GM23338 (cell line): ENCODE data around the gene UVRAG. TPM values are rescaled to one million over a fixed set of nuclear protein-coding genes. Genes with fewer than 3 reads are reported as not detected.
"Not testable (repeated sequence)": the region's sequence is repeated elsewhere in the genome, so short reads cannot be mapped to it uniquely, and the experiment has no call there.

ENCODE experiments used
- ATAC-seq: fragments of 200-7000 bp; cut with Tn5 transposase; 3 replicates; pipeline ENCODE4 v1.9.1; 2020
- DNase-seq: peaks from one replicate; pipeline ENCODE4 v3.0.0-alpha.2; 2015; ENCODE audit warnings: low spot score
- H2AFZ ChIP-seq: fragments of 200-600 bp; sonication (generic); 2 replicates; pipeline ENCODE4 v1.8.0; 2016; ENCODE audit warnings: antibody characterized with exemption, mild to moderate bottlenecking, moderate library complexity
- H3F3A ChIP-seq: fragments of 200-600 bp; sonication (generic); replicated peaks from 2 replicates; pipeline ENCODE4 v1.8.0; 2017; ENCODE audit warnings: antibody characterized with exemption, mixed run types, low read depth
- H3K27ac ChIP-seq: fragments of 200-600 bp; sonication (generic); 2 replicates; pipeline ENCODE4 v1.6.1; 2016; ENCODE audit warnings: low read depth
- H3K27me3 ChIP-seq: fragments of 200-600 bp; sonication (generic); 2 replicates; pipeline ENCODE4 v1.8.0; 2016; ENCODE audit warnings: mild to moderate bottlenecking, mixed run types, moderate library complexity; ENCODE audit not compliant: insufficient read depth
- H3K36me3 ChIP-seq: fragments of 200-600 bp; sonication (generic); 2 replicates; pipeline ENCODE4 v1.8.0; 2016; ENCODE audit warnings: mild to moderate bottlenecking; ENCODE audit not compliant: insufficient read depth
- H3K4me1 ChIP-seq: fragments of 200-600 bp; sonication (generic); 2 replicates; pipeline ENCODE4 v1.8.0; 2016; ENCODE audit warnings: mild to moderate bottlenecking, moderate library complexity; ENCODE audit not compliant: insufficient read depth
- H3K4me2 ChIP-seq: fragments of 200-600 bp; sonication (generic); 2 replicates; pipeline ENCODE4 v1.7.1; 2017; ENCODE audit warnings: mixed run types
- H3K4me3 ChIP-seq: fragments of 200-600 bp; sonication (generic); 2 replicates; pipeline ENCODE4 v1.6.1; 2016; ENCODE audit warnings: mixed run types
- H3K79me2 ChIP-seq: fragments of 200-600 bp; sonication (generic); replicated peaks from 2 replicates; pipeline ENCODE4 v1.8.0; 2017; ENCODE audit warnings: mild to moderate bottlenecking; ENCODE audit not compliant: insufficient read depth
- H3K9me2 ChIP-seq: fragments of 200-600 bp; sonication (generic); 2 replicates; pipeline ENCODE4 v1.8.0; 2017; ENCODE audit not compliant: insufficient read depth
- H4K20me1 ChIP-seq: fragments of 200-600 bp; sonication (generic); replicated peaks from 2 replicates; pipeline ENCODE4 v1.8.0; 2017; ENCODE audit warnings: mild to moderate bottlenecking; ENCODE audit not compliant: insufficient read depth
- H3K27ac Mint-ChIP-seq: 2 replicates; pipeline ENCODE4 v1.8.0; 2020; ENCODE audit warnings: inconsistent platforms, mild to moderate bottlenecking, moderate library complexity, mixed read lengths
- H3K27me3 Mint-ChIP-seq: 3 replicates; pipeline ENCODE4 v1.8.0; 2022; ENCODE audit warnings: low read depth, mild to moderate bottlenecking, moderate library complexity, mixed read lengths, inconsistent platforms; ENCODE audit not compliant: insufficient read depth, poor library complexity
- H3K36me3 Mint-ChIP-seq: 3 replicates; pipeline ENCODE4 v1.8.0; 2021; ENCODE audit warnings: low read depth, mild to moderate bottlenecking, inconsistent platforms, moderate library complexity, mixed read lengths
- H3K4me1 Mint-ChIP-seq: 3 replicates; pipeline ENCODE4 v1.8.0; 2020; ENCODE audit warnings: mild to moderate bottlenecking, inconsistent platforms, mixed read lengths
- H3K4me3 Mint-ChIP-seq: 3 replicates; pipeline ENCODE4 v1.8.0; 2021; ENCODE audit warnings: moderate library complexity, mild to moderate bottlenecking, inconsistent platforms, mixed read lengths
- H3K9me3 Mint-ChIP-seq: 3 replicates; pipeline ENCODE4 v1.8.0; 2020; ENCODE audit warnings: moderate library complexity, mild to moderate bottlenecking, inconsistent platforms, mixed read lengths
- CREB1 ChIP-seq: fragments of 250-450 bp; sonication (Bioruptor Pico); IDR thresholded peaks from 2 replicates; pipeline ENCODE4 v1.5.0; 2020; ENCODE audit warnings: low read depth, mild to moderate bottlenecking, moderate library complexity
- CTCF ChIP-seq, 2 experiments: fragments of 200-600 bp in 1 of 2; sonication (generic) in 1 of 2; conservative IDR thresholded peaks; 2 replicates each; pipeline versions ENCODE4 v1.5.1 to v1.6.1; 2016 to 2017; ENCODE audit warnings: antibody characterized with exemption in 2 of 2, low read depth in 2 of 2, mild to moderate bottlenecking in 2 of 2, moderate library complexity in 1 of 2
- EZH2 ChIP-seq: fragments of 200-600 bp; sonication (generic); IDR thresholded peaks from one replicate; pipeline ENCODE4 v1.8.0; 2017; ENCODE audit warnings: antibody characterized with exemption, mild to moderate bottlenecking, low read depth; ENCODE audit not compliant: unreplicated experiment
- EZH2phosphoT487 ChIP-seq: fragments of 200-600 bp; sonication (generic); IDR thresholded peaks from one replicate; pipeline ENCODE4 v1.8.1; 2018; ENCODE audit warnings: antibody characterized with exemption; ENCODE audit not compliant: unreplicated experiment
- JUNB ChIP-seq: IDR thresholded peaks from one replicate; pipeline ENCODE4 v1.6.1; 2016; ENCODE audit warnings: antibody characterized with exemption; ENCODE audit not compliant: unreplicated experiment
- NANOG ChIP-seq: IDR thresholded peaks from 2 replicates; pipeline ENCODE4 v1.6.1; 2016; ENCODE audit warnings: antibody characterized with exemption, borderline replicate concordance
- POLR2AphosphoS5 ChIP-seq: IDR thresholded peaks from 2 replicates; pipeline ENCODE4 v1.6.1; 2016; ENCODE audit warnings: antibody characterized with exemption, low read depth
- STAT1 ChIP-seq: IDR thresholded peaks from one replicate; pipeline ENCODE4 v1.6.1; 2016; ENCODE audit warnings: antibody characterized with exemption; ENCODE audit not compliant: unreplicated experiment
- ZNF114 ChIP-seq: fragments of 250-450 bp; sonication (Bioruptor Pico); IDR thresholded peaks from 2 replicates; pipeline ENCODE4 v1.5.0; 2020; ENCODE audit warnings: mild to moderate bottlenecking, moderate library complexity
- ZNF331 ChIP-seq: fragments of 250-450 bp; sonication (Bioruptor Pico); IDR thresholded peaks from 2 replicates; pipeline ENCODE4 v1.5.0; 2020; ENCODE audit warnings: low read depth, mild to moderate bottlenecking, moderate library complexity
- polyA plus RNA-seq: library from polyadenylated mRNA; unstranded; fragments of >200 nt; fragmentation: Nextera tagmentation; extraction: Ambion mirVana; gene quantifications from 2 replicates; pipeline ENCODE4 v1.2.1, GENCODE V29; 2016
- total RNA-seq: library from RNA; depleted of rRNA; stranded (reverse); fragments of >200 nt; shearing (Covaris generic); gene quantifications from 2 replicates; pipeline ENCODE4 v1.2.3, GENCODE V29; 2014

Gene UVRAG
- total and polyA plus RNA-seq, 2 experiments from 2014 or later: 15.3 to 17.4 TPM

- DNase-seq: no peak
- Histone ChIP-seq H3K36me3 (no peaks in the 10 kb centered on the region), H3K27me3 (no peaks in the 10 kb centered on the region), H2AFZ (no peak overlapping the region), H3K4me2 (no peak overlapping the region), H3K4me1 (no peaks in the 10 kb centered on the region), H3K9me2 (no peaks in the 10 kb centered on the region), H3K4me3 (no peak overlapping the region), H3K27ac (no peak overlapping the region), H4K20me1 (no peaks in the 10 kb centered on the region; the same call in 1 of the 2 replicates), H3K79me2 (no peaks in the 10 kb centered on the region), H3F3A (no peaks in the 10 kb centered on the region)
- no peaks in the 10 kb centered on the region for H3K27me3 Mint-ChIP-seq
- H3K4me3 Mint-ChIP-seq: no peak overlapping the region
- TF ChIP-seq ZNF114 (CRISPR knock-in tag) (no peak), JUNB (no peak), NANOG (no peak), CREB1 (CRISPR knock-in tag) (no peak), CTCF (conservative IDR thresholded peaks at IDR 0.05; ENCODE audit: low read depth in 2 of 2) (no peak), ZNF331 (no peak), EZH2 (no peak), EZH2phosphoT487 (no peak), STAT1 (no peak)
- ATAC-seq: no peak
- no peak overlapping the region for H3K27ac Mint-ChIP-seq
- H3K36me3 Mint-ChIP-seq: no peaks in the 10 kb centered on the region; the same call in 2 of the 3 replicates
- no peaks in the 10 kb centered on the region for H3K9me3 Mint-ChIP-seq
- no peaks in the 10 kb centered on the region for H3K4me1 Mint-ChIP-seq
These were observed 116.1 kb downstream of the UVRAG start for GRCh38 chr11:75931124-75931523.

GRCh38 chr11:75933736-75934135, 118.7 kb downstream of the UVRAG start:
- H3K9me3 Mint-ChIP-seq, H3K4me1 Mint-ChIP-seq, H3K27ac Mint-ChIP-seq, H3K4me2 ChIP-seq, H3K79me2 ChIP-seq, ATAC-seq, H3K4me3 Mint-ChIP-seq, H3K36me3 ChIP-seq, DNase-seq, H4K20me1 ChIP-seq, H3F3A ChIP-seq, H3K27me3 Mint-ChIP-seq, H3K36me3 Mint-ChIP-seq, H2AFZ ChIP-seq, H3K4me3 ChIP-seq, H3K27me3 ChIP-seq, H3K9me2 ChIP-seq, H3K27ac ChIP-seq, H3K4me1 ChIP-seq: not testable (repeated sequence)

GRCh38 chr11:75934851-75935250, 119.8 kb downstream of the UVRAG start:
- Histone ChIP-seq H3K4me2 (no peak overlapping the region), H3F3A (no peaks in the 10 kb centered on the region), H3K27ac (no peak overlapping the region), H3K9me2 (no peaks in the 10 kb centered on the region), H3K79me2 (no peaks in the 10 kb centered on the region), H3K36me3 (no peaks in the 10 kb centered on the region), H4K20me1 (no peaks in the 10 kb centered on the region; the same call in 1 of the 2 replicates), H3K4me3 (no peak overlapping the region), H3K27me3 (no peaks in the 10 kb centered on the region), H2AFZ (no peak overlapping the region), H3K4me1 (no peaks in the 10 kb centered on the region)
- no peak for TF ChIP-seq POLR2AphosphoS5
- Mint-ChIP-seq H3K4me3 (no peak overlapping the region), H3K27me3 (no peaks in the 10 kb centered on the region), H3K9me3 (no peaks in the 10 kb centered on the region), H3K36me3 (no peaks in the 10 kb centered on the region), H3K27ac (no peak overlapping the region), H3K4me1 (no peaks in the 10 kb centered on the region)
- DNase-seq: no peak
- no peak for ATAC-seq
